ENCODE data around the gene MRLN.
"Not testable (repeated sequence)": the region's sequence is repeated elsewhere in the genome, so short reads cannot be mapped to it uniquely, and the experiment has no call there.

MRLN gene

GRCh38 chr10:59753267-59753666, at the start of gene MRLN:
MRLN (minus strand) TSS chr10:59753455.
- DNase-seq, result no peak

DNA sequence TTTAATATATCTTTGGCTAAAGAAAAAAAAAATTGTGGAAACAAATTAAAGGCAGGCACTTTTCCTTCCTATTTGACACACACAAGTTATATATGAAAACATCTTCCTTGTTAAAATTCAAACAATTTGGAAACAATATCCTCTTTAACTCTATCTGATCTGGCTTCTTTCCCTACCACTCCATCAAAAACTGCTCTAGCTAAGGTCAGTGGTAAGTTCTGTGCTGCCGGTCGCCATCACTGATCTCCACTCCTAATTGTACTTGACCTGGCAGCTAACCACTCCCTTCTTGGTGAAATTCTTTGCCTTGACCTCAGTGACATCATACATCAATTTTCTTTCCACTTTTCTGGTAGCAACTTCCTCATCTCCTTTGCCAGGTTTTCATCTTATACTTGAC, 47.9 kb upstream of the MRLN start:
- DNase-seq, result no peak

DNA sequence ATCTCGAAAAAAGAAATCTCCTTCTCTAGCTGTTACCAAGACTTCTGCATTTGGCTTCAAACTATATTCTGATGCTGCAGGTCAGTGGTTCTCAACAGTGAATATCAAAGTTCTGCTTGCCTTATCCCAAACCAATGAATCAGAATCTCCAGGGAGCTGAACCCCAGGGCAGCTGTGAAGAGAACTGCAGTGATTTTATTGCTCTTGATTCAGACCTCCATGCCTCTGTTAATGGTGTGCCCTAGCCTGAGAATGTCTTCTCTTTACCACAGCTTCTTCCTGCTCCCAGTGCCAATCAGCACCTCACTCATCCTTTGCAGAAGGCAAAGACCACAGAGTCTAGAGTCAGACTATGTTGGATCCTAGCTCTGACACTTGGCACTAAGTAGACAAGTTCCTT, 46.2 kb upstream of the MRLN start:
- no peak for DNase-seq

- DNase-seq, result no peak
These were observed 40.7 kb upstream of the MRLN start for GRCh38 chr10:59793919-59794318.

- DNase-seq, result no peak
These were observed 39.6 kb upstream of the MRLN start for GRCh38 chr10:59792812-59793211.

- no peak for DNase-seq
These were observed 38.3 kb upstream of the MRLN start for GRCh38 chr10:59791601-59792000.

DNA sequence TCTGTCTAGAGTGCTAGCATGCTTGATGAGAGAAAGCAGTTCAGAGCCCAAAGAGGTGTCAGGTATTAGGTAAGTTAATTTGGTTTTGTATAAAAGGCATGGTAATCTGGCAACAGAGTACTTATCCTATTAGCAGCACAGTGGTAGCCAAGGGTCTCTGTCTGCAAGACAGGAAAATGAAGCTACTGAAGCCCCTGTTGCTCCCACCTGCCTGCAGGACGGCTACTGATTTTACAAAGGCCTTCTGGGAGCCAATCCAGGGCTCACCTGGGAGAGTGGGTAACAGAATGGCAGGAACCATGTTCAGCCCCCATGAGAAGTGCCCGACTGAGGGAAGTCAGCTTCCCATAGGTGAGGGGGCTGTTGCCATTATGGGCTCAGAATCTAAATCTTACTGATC, 36.8 kb upstream of the MRLN start:
- DNase-seq, result not testable (repeated sequence)

GRCh38 chr10:59788914-59789313, 35.7 kb upstream of the MRLN start:
- DNase-seq, result not testable (repeated sequence)

DNA sequence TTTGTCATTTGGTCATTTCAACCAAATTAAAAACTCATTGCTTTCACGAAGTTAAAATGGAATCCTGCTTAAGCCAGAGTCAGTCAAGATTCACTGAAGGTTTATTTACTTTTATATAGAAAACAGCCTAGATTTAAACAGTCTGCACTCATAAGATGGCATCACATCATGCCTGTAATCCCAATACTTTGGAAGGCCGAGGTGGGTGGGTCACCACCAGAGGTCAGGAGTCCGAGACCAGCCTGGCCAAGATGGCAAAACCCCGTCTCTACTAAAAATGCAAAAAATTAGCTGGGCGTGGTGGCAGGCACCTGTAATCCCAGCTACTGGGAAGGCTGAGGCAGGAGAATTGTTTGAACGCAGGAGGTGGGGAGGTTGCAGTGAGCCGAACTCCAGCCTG, 33.8 kb upstream of the MRLN start:
- DNase-seq, result not testable (repeated sequence)

DNA sequence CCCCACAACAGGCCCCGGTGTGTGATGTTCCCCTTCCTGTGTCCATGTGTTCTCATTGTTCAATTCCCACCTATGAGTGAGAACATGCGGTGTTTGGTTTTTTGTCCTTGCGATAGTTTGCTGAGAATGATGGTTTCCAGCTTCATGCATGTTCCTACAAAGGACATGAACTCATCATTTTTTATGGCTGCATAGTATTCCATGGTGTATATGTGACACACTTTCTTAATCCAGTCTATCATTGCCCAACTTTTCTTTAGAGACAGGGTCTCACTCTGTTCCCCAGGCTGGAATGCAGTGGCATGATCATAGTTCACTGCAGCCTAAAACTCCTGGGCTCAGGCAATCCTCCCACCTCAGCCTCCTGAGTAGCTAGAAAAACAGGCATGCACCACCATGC, 32.2 kb upstream of the MRLN start:
- not testable (repeated sequence) for DNase-seq

DNA sequence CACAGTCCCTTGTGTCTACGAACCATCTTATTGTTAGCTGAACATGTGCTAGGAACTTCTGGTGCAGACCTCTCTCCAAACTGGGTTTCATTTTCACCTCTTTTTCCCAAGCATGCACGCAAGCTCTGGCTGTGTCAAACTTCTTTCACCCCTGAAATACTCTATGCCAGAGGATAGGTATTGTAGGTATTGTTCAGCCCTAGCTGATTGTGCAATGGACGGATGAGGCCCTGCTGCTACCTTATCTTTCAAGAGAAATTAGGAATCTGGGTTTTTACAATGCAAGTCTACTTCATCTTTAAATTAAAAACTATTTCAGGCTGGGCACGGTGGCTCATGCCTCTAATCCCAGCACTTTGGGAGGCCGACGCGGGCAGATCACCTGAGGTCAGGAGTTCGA, 28.3 kb upstream of the MRLN start:
- no peak for DNase-seq

- no peak for DNase-seq
These were observed 26.7 kb upstream of the MRLN start for GRCh38 chr10:59779756-59780533.

GRCh38 chr10:59774451-59774850, 21.2 kb upstream of the MRLN start:
- no peak for DNase-seq

DNA sequence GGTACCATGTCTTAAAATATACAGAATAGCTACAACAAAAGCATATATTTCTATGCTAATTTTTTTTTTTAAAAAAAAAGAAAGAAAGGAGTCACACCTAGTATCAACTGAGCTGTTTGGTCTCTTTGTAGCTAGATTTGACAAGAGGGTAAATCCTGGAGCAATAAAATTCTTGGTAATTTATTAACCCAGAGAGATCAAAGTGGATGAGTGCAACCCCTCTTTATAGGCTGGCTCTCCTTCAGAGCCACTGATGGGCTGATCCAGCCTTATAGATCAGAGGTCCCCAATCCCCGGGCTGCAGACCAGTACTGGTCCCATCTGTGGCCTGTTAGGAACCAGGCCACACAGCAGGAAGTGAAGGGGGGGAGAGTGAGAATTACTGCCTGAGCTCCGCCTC, 19.8 kb upstream of the MRLN start:
- no peak for DNase-seq

DNA sequence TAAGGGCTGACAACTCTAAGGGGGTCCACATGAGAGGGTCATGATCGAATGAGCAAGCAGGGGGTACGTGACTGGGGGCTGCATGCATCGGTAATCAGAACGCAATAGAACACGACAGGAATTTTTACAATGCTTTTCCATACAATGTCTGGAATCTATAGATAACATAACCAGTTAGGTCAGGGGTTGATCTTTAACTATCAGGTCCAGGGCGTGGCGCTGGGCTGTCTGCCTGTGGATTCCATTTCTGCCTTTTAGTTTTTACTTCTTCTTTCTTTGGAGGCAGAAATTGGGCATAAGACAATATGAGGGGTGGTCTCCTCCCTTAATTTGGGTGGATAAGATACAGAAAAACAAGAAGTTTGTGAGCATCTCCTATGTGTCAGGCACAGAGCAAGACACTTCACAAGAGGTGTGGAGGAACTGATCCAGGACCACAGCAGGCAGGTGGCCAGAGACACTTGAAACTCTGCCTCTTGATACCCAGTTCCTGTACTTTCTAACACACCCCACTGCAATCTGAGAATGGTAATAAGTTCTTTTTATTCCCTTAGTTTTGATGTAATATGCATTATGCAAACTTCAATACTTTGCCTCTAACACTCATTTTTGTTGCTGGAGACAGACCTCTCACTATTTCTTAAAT, 18.0 kb upstream of the MRLN start:
- DNase-seq, result no peak

DNA sequence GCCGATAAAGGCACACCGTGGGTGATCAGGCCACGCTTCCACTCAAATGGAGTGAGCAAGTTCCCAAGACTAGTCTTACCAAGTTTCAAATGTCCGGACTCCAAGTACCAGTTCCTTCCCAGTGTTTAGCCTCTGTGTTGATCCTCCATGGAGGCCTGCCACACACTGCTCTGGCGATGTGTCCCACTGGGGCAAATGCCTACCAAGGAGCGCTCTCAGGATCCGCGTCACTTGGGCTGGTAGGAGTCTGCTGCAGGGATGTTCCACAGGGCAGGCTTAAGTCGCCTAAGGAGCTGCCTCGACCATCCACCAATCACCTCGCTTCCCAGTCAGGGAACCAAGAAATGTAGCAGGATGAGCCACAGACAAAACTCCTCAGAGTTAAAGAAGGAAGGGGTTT, 17.4 kb upstream of the MRLN start:
- no peak for DNase-seq

DNA sequence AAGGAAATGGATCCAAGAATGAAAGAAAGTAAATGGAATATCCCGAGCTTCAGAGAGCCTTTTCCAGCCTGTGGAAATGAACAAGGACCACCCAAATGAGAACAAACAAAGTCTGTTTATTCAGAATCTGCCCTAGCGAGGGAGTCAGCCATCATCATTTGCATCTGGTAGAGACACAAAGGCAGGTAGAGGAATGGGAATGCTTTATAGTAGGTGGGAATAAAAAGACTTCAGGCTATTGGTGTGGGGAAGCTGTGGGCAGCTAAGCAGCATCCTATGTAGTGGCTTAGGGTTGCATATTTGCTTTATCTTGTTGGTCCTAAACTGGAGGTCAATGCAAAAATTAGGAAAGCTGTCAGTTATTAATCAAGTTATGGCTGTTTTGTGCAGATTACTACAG, 9.2 kb upstream of the MRLN start:
- DNase-seq, result no peak

DNA sequence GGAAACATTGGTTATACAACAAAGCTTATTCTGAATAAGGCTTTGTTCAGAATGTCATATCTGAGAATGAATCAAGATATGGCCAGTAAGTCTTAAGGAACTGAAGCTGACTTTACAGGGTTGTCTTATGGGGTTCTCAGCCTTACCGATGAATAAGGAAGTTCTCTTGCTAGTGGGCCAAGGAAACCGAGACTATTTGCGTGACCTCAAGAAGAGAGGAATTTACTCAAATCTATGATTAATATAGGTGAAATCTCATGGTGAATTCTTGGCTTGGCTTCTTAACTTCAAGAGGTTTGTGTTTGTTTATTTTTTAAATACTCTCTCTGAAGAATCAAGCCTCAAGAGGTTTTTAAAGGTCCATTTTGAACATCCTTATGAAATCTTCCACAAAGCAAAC, 4.7 kb upstream of the MRLN start:
- no peak for DNase-seq

DNA sequence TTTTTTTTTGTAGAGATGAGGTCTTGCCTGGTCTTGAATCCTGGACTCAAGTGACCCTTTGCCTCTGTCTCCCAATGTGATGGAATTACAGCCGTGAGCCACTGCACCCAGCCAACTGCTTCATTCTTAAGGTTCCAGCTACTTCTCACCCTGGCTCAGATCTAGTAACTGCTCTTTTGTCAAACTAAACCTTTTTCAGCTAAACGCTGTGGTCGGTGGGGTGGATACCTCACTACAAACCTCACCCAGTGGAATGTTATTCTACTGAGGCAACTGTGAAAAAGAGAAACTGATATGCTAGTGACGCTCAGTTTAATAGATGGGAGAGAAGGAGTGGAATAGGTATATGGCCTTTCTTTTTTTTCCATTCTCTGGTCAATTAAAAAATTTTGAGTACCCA, 1.7 kb upstream of the MRLN start:
- no peak for DNase-seq

DNA sequence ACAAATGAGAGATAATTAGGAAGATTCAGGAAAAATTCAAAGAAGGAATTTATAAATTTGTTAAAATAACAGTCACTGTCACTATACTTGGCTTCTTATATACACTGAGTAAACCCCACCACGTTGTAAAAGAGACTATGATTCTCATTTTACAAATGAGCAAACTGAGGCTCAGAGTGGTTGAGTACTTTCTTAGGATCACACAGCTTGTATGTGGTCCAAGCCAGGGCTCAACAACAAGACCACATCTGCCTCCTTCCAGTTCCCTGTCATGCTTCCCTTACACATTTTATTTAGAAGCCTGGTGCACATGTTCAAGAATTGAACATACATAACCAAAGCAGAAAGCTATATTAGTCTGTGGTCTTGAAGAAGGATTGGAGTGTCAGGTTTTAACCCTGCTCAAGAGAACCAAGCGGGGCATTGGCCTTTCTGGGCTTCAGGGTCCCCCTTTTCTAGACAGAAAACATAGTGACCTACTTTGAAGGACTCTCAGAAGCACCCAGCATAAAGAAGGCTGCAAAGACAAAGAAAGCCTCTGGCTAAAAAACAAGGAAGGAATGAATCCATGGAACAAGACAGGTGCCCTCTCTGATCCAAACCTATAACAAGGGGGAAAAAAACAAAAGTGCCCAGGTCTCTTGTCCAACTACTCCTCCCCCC, 846 bp downstream of the MRLN start:
- no peak for DNase-seq

GRCh38 chr10:59750155-59750945, 2.9 kb downstream of the MRLN start:
- DNase-seq, result no peak

DNA sequence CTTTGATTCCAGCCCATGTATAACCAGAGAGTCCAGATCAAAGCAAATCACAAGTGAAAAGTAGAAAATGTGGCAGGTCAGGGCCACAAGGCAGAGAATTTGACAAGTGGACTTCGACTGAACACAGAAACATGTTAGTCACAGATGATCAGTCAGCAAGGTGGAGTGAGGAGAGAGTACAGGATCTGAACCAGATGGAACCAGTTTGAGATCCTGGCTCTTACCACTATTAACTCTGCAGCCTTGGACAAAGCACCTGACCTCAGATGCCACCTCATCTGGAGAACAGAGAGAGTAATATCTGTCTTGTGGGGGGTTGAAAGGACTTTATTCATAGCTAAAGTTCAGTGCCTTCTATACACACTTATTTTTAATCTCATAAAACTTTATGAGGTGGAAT, 4.4 kb downstream of the MRLN start:
- DNase-seq, result no peak

GRCh38 chr10:59745163-59745650, 8.0 kb downstream of the MRLN start:
- no peak for DNase-seq

Data from COR-L47 (cell line).